Thyroid gland (tissue), 4 donors: ENCODE measurements around the gene LCAT.

Experiments
- POLR2A ChIP-seq, 2 donors: fragments of 450-650 bp; IDR thresholded peaks; one replicate each; pipeline ENCODE4 v1.6.1; 2017; ENCODE audit warnings: antibody characterized with exemption in 2 of 2, mild to moderate bottlenecking in 2 of 2, moderate library complexity in 1 of 2
- TF ChIP-seq, protein P1 (sequence below), 6 experiments: fragments of 200-600 bp in 3 of 6; fragments of 450-650 bp in 3 of 6; sonication (generic) in 3 of 6; IDR thresholded peaks; one replicate each; pipeline ENCODE4 v1.5.1; 2016 to 2019; ENCODE audit warnings: antibody characterized with exemption in 6 of 6, mild to moderate bottlenecking in 2 of 6, inconsistent platforms in 1 of 6, moderate library complexity in 1 of 6

DNA sequence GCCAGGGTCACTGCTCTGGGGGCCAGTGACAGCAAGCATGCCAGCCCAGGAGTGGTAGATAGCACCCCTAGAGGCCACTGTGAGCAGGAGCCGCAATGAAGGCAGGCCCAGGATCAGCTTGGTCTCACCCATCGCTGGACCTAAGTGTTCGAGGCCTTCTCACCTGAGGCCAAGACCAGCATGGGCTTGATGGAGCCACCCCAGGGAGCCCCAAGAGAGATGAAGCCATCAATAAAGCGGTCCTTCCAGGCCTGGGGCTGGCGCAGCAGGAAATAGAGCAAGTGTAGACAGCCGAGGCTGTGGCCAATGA, 1.8 kb downstream of the LCAT start:
- TF ChIP-seq, protein P1, sequence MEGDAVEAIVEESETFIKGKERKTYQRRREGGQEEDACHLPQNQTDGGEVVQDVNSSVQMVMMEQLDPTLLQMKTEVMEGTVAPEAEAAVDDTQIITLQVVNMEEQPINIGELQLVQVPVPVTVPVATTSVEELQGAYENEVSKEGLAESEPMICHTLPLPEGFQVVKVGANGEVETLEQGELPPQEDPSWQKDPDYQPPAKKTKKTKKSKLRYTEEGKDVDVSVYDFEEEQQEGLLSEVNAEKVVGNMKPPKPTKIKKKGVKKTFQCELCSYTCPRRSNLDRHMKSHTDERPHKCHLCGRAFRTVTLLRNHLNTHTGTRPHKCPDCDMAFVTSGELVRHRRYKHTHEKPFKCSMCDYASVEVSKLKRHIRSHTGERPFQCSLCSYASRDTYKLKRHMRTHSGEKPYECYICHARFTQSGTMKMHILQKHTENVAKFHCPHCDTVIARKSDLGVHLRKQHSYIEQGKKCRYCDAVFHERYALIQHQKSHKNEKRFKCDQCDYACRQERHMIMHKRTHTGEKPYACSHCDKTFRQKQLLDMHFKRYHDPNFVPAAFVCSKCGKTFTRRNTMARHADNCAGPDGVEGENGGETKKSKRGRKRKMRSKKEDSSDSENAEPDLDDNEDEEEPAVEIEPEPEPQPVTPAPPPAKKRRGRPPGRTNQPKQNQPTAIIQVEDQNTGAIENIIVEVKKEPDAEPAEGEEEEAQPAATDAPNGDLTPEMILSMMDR (IDR thresholded peaks at IDR 0.05) = peak in 5 of 6 experiments; percentile 33 to 58 (median 47)
- TF ChIP-seq POLR2A (IDR thresholded peaks at IDR 0.05) = no peak
